HG02938 (cell line): ENCODE measurements around the gene TRIM56.
"Not testable (repeated sequence)": the region's sequence is repeated elsewhere in the genome, so short reads cannot be mapped to it uniquely, and the experiment has no call there.

ENCODE experiments used
- ATAC-seq: cut with Tn5 transposase; IDR thresholded peaks from one replicate; pipeline ENCODE4 v1.9.1; 2021; ENCODE audit warnings: mild to moderate bottlenecking, moderate library complexity; ENCODE audit not compliant: unreplicated experiment

Gene TRIM56

DNA sequence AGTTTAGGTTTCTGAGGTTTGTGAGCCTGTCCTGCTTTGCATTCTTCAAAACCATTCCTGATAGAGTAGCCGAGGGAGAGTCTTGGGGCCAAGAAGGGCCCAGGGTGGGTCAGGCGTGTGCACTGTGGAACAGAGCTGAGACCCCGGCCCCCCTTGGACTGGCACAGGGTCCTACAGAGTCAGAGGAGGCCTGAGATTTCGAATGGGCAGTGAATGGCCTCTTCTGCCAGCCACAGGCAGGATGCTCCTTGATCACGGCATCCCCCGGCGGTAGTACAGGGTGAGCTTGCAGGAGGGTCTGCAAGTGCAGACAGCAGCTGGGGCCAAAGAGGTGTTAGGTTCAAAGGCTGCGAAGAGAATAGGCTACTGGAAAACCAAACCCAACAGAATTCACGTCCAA lies 4.6 kb downstream of the TRIM56 start:
- ATAC-seq, result no peak

DNA sequence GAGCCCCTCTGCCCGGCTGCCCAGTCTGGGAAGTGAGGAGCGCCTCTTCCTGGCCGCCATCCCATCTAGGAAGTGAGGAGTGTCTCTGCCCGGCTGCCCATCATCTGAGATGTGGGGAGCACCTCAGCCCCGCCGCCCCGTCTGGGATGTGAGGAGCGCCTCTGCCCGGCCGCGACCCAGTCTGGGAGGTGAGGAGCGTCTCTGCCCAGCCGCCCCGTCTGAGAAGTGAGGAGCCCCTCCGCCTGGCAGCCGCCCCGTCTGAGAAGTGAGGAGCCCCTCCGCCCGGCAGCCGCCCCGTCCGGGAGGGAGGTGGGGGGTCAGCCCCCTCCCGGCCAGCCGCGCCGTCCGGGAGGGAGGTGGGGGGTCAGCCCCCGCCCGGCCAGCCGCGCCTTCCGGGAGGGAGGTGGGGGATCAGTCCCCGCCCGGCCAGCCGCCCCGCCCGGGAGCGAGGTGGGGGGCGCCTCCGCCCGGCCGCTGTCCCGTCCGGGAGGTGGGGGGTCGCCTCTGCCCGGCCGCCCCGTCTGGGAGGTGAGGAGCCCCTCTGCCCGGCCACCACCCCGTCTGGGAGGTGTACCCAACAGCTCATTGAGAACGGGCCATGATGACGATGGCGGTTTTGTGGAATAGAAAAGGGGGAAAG lies 7.1 kb downstream of the TRIM56 start:
- ATAC-seq, result not testable (repeated sequence)

DNA sequence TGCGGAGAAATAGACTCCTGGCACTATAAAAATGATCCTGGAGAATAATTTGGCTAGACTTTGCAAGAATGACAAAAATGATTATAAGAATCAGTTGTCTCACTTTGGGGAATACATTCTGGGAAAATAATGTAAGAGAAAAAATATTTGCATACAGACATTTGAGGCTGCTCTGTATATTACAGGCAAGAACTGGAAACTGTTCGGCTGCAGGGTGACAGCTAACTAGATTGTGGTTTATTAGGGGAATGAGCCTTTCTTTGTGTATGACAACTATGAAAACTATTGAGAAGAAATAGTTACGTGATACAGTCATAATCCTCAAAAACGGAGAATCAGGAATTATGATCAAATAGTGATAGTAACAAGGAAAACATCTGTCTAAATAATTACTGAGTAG lies 8.6 kb downstream of the TRIM56 start:
- no peak for ATAC-seq

DNA sequence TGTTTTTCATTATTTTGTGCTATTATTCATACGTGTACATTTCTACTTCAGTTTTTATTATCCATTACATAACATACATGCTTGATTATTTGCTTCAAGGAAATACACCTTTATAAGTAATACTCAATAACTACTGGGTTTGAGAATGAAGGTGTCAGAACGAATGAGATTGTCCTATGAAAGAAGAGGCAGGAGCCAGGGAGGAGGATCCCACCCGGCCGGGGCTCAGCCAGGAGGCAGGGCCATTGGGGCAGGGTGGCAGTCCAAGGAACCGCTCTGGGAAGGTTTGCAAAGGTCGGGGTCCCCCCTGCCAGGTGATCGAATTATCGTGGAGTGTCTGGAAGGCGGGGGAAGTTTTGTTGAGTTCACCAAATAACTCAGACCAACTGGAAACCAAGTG lies 9.1 kb downstream of the TRIM56 start:
- ATAC-seq, result no peak

DNA sequence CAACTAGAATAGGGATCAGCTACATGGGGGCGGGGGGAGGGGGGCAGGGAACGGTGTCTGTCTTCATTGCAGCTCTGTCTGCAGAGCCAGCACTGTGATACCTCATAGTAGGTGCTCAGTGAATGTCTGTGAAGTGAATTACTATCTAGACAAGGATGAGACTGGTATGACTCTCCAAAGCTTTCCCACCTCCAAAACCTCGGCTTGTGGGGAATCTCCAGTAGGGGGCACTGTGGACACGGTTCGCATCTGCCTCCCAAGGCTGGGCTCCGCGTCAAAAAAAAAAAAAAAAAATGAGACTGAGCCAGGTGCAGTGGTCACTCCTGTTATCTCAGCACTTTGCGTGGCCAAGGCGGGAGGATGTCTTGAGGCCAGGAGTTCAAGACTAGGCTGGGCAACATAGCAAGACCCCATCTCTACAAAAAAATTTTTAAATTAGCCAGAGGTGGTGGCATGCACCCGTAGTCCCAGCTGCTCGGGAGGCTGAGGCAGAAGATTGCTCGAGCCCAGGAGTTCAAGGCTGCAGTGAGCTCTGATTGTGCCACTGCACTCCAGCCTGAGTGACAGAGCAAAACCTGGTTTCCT lies 9.6 kb downstream of the TRIM56 start:
- ATAC-seq, result no peak

DNA sequence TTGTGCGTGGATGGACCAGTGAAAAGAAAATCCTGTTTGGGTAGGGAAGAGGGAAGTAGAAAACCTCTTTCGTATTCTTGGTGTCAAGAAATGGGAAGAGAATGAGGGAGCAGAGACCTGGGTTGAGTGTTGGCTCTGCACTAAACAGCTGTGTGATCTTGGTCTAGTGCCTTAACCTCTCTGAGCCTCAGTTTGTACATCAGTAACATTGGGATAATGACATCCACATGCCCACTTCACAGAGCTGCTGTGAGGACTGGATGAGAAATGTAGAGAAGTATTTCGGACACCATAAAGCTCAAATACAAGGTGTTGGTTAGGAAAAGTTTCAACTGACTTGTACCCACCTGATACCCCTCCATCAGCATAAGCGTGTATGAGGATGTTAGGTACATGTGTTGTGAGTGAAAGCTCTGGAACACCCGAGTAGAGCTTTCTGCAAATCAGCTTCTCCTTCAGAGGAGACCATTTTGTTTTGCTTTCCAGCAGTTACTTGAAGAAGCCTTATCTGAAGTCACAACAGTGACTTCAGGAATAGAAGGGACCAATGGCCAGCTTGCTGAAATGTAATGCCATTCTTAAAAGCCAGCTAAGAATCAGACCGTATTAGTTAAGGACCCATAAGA lies 11.2 kb downstream of the TRIM56 start:
- ATAC-seq, result no peak

DNA sequence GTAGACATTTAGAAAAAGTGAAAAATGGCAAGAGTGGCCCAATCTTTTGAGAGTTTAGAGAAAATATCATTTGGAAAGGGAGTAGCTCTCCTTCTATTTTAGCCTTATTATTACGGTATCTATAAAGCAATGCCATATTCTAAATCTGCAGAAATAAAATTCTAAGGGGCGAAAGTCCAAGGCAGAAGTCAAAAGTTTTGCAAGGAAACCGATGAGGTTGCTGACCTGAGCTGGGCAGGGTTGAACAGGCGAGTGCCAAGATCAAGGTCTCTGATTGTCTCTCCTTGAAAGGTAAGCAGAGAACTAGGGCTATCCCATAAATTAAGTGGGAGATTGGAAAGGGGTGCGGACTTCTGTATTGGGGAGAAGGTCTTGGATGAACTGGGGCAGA lies 11.7 kb downstream of the TRIM56 start:
- ATAC-seq, result no peak

DNA sequence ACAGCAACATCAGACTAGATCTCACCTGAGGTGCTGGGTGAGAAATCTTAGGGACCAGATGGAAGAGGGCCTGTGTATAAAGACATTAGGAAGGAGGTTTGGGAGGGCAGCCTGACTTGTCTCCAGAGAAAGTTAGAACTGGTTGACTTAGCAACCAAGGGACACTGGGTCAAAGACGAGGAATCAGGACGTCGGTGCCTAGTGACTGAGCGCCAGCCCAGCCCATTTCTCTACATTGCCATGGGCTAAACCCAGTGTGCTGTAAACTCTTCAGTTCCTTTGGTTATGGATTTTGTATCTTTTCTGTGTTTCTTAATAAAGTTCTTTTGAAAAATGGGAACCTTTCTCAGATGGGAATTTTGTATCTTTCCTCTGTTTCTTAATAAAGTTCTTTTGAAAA lies 12.3 kb downstream of the TRIM56 start:
- ATAC-seq, result no peak

DNA sequence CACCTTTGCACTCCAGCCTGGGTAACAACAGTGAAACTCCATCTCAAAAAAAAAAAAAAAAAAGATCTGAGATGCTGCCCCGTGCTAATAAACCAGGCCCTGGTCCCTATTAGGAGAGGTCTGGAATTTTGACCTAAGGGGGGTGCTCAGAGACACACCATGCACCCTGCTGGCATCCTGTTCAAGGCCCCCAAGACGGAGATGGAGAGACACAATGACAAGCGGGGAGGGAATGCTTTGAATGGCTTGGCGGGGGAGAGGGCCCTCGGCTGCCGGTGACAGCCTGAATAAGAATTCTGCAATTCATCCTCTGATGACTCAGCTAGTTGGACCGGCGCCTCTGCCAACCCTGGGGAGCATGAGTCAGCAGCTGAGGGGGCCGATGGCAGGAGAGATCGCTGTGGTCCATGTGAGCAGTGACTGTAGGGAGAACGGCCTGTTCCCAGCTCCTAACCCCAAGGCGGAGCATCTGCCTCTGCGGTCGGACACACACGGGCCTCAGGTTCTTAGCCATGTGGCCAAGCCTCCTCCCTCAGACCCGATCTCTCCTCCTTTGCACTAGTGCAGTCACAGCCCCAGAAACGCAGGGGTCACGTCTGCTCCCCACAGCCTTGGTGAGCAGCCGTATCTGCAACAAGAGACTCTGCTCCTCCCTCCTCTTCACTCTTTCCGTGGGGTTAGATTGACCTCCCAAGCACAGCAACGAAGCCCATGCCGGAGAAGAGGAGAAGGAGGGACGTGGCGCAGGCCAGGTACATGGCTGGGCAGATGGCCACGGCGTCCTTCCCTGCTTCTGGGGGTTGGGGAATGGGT lies 14.9 kb downstream of the TRIM56 start:
- no peak for ATAC-seq

DNA sequence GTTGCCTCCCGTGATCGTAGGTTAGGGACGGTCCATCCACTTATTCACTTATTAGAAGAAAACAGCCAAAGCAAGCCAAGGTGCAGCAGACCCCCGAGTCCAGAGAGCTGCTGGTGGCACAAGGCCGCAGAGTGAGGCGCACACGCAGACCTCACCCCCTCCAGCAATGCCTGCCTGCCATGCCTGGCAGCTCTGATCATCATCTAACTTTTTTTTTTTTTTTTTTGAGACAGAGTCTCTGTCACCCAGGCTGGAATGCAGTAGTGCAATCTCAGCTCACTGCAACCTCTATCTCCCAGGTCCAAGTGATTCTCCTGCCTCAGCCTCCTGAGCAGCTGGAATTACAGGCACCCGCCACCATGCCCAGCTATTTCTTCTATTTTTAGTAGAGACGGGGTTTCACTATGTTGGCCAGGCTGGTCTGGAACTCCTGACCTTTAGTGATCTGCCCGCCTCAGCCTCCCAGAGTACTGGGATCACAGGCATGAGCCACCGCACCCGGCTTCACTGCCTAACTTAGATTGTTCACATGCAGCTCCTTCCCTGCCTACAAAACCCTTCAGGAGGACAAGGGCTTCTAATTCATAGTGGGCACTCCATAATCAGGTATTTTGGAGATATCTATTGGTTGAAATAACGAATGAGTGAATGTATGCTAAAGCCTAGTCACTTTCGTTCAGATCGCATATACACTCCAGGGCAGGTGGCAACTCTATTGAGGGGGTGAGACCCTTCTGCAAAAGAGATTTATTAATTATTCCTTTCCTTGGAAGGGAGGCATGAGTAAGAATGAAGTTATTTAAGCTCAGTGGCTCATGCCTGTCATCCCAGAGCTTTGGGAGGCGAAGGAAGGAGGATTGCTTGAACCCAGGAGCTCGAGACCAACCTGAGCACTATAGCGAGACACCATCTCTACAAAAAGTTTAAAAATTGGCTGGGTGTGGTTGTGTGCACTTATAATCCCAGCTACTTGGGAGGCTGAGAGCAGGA lies 15.9 kb downstream of the TRIM56 start:
- ATAC-seq, result no peak

DNA sequence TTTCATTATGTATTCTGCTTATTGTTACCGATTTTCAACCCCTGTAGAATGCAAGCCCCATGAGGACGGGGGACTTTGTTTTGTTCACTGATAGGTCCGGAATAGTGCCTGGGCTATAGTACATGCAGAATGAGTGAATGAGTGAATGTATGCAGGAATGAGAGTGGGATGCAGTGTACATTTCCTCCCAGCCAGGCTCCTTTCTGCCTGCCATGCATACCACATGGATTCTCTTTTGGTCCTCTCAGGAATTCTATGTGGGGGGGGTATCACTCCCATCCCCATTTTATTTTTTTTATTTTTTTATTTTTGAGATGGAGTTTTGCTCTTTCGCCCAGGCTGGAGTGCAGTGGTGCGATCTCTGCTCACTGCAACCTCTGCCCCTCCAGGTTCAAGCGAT lies 16.7 kb downstream of the TRIM56 start:
- ATAC-seq, result no peak

DNA sequence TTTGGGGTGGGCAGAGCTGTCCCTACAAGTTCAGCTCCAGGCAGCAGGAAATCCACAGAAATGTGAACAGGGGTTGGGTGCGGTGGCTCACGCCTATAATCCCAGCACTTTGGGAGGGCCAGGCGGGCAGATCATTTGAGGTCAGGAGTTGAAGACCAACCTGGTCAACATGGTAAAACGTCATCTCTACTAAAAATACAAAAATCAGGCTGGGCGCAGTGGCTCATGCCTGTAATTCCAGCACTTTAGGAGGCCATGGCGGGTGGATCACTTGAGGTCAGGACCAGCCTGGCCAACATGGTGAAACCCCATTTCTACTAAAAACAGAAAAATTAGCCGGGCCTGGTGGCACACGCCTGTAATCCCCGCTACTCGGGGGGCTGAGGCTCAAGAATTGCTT lies 18.4 kb downstream of the TRIM56 start:
- not testable (repeated sequence) for ATAC-seq

DNA sequence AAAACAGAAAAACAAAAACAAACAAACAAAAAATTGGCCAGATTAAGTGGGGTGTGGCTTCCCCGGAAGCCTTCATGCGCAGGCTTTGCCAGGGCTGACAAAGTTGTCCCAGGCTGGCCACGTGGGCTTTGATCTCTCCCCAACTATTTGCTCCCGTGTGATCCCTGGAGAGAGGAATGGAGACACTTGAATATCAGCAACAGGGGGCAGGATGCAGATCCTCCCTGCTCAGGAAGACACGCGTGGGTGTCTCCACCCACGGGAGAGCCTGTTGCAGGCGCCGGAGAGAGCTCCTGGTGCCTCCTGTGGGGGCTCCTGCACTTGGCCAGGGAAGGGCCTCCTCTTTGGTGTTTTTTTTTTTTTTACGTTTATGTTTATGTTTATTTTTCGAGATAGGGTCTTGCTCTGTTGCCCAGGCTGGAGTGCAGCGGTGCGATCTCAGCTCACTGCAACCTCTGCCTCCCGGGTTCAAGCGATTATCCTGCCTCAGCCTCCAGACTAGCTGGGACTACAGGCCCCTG lies 19.0 kb downstream of the TRIM56 start:
- no peak for ATAC-seq

DNA sequence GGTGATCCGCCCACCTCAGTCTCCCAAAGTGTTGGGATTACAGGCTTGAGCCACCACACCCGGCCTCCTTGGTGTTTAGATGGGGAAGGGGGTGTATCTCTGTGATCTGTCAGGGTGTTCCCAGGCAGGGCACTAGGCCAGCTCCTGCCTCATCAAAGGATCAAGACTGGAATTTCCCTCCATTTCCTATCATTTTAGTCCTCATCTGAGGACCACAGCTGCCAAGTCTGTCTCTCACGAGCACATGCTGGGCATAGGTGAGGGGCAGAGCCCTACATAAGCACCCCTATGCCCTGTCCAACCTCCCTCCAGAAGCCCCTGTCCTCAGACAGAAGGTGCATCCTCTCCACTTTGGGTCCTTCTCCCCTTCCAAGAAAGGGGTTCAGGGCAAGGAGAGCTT lies 19.5 kb downstream of the TRIM56 start:
- ATAC-seq, result no peak

DNA sequence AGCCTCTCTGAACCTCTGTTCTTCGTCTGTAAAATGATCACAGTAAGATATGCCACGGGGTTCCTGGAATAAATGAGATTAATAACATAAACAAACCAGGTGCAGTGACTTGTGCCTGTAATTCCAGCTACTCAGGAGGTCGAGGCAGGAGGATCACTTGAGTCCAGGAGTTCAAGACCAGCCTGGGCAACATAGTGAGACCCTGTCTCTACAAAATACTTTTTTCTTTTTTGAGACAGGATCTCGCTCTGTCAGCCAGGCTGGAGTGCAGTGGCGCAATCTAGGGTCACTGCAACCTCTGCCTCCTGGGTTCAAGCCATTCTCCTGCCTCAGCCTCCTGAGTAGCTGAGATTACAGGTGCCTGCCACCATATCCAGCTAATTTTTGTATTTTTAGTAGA lies 20.0 kb downstream of the TRIM56 start:
- not testable (repeated sequence) for ATAC-seq

DNA sequence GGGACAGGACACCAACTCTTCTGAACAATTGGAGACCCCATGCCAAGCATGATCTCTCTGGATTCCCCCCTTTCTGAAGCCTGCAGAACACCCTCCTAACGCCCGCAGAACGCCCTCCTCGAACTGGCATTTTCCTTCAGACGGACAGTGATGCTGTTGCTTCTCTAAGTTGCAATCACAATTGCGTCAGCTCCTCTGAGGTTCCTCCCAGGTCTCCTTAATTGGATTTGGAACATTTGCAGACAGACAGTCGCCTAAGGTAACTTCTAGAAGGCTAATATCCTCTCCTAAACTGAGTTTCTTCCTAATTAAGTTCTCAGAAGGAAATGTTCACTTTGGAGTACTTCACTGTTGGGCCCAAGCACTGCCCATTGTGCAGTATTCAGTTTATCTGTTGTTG lies 21.1 kb downstream of the TRIM56 start:
- ATAC-seq, result no peak

DNA sequence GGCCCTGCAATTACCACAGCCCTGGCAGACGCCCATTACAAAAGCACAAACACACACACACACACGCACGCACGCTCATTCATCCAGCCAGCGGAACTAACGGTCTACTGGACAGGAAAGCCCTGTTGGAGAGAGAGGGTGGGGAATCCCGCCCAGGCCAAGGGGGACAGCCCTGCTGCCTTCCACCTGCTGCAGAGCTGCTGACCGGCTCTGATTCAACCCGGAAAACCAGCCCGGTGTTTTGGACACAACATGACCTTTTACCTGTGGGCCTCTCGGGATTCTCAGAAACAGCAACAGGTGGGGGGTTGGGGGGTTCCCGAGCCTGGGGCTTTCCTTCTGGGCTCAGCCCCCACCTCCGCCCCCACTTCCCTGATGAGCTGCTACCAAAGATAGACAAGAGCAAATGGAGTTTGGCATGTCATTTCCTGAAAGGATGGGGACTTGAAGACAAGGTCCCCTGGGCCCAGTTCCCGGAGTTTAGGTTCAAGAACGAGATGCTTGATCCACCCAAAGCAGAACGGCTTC lies 23.1 kb downstream of the TRIM56 start:
- no peak for ATAC-seq

DNA sequence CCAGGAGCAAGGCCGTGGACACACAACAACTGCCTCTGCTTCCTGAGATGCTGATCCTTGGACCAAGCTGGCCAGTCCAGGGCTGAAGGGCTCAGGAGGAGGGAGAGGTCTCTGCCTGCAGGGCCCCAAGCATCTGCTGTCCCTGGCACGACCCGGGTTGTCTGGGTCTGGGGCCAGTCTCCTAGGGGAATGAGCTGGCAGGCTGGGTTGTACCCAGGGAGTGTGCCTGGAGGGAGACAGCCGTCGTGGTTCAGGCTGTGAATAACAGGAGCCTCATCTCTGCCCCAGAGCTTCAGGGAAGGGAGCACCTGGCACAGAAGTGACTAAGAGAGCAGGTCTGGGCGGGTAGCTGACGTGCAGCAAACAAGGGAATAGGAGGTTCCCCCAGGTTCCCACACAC lies 23.7 kb downstream of the TRIM56 start:
- no peak for ATAC-seq

DNA sequence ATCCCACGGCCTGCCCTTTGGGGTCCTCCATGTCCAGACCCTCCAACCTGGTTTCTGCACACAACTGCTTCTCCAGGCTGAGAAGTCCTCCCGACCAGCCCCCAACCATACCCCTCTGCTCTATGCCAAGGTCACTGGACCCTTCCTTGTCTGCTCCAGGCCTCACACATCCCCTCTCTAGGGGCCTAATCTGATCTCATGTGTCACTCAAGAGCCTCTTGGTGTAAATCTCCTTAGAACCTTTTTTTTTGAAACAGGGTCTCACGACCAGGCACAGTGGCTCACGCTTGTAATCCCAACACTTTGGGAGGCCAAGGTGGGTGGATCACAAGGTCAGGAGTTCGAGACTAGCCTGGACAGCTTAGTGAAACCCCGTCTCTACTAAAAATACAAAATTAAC lies 24.1 kb downstream of the TRIM56 start:
- no peak for ATAC-seq

DNA sequence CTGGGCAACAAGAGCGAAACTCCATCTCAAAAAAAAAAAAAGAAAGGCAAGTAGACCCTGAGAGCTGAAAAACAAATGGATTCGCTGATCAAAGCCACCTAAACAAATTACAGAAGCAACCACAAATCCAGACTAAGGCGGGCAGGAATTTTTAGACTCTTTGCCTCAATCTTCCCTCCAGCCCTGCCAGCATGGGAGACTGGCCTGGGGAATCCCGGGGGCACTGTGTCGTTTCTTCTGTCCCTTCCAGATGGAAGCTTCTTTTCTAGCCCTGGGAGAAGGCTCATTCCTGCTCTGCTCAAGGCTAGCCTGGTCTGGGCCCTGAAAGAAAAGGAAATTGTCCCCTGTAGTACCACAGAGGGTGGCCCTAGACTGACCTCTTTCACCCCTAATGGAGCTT lies 26.0 kb downstream of the TRIM56 start:
- ATAC-seq, result no peak
